NCI-H1436 treated with DMSO at 0.1 percent for 48 hours (cell line): Measurements from ENCODE around the gene ZBTB14.

Experiments
- DNase-seq: peaks from one replicate; lab custom pipeline; 2025; lab: John Stamatoyannopoulos, UW

The ZBTB14 gene

GRCh38 chr18:5294113-5294456, 1.4 kb downstream of the ZBTB14 start:
- no peak for DNase-seq

- DNase-seq, result no peak
Measured at GRCh38 chr18:5288517-5288935, 7.0 kb downstream of the ZBTB14 start.

GRCh38 chr18:5287854-5288253, 7.7 kb downstream of the ZBTB14 start:
- DNase-seq, result no peak

- DNase-seq, result no peak
Measured at GRCh38 chr18:5286525-5286924, 9.0 kb downstream of the ZBTB14 start.

GRCh38 chr18:5285326-5285725, 10.2 kb downstream of the ZBTB14 start:
- DNase-seq, result no peak

GRCh38 chr18:5284808-5285207, 10.7 kb downstream of the ZBTB14 start:
- DNase-seq, result no peak

GRCh38 chr18:5282770-5283169, 12.8 kb downstream of the ZBTB14 start:
- no peak for DNase-seq

- DNase-seq, result no peak
Measured at GRCh38 chr18:5276947-5277346, 18.6 kb downstream of the ZBTB14 start.

- DNase-seq, result no peak
Measured at GRCh38 chr18:5275872-5276271, 19.7 kb downstream of the ZBTB14 start.

- DNase-seq, result no peak
Measured at GRCh38 chr18:5268874-5269273, 26.7 kb downstream of the ZBTB14 start.

GRCh38 chr18:5266721-5267120, 28.8 kb downstream of the ZBTB14 start:
- no peak for DNase-seq

GRCh38 chr18:5253910-5254309, 41.6 kb downstream of the ZBTB14 start:
- no peak for DNase-seq

- no peak for DNase-seq
Measured at GRCh38 chr18:5251117-5251516, 44.4 kb downstream of the ZBTB14 start.

GRCh38 chr18:5250603-5251002, 44.9 kb downstream of the ZBTB14 start:
- DNase-seq, result no peak

GRCh38 chr18:5244941-5245340, 50.6 kb downstream of the ZBTB14 start:
- no peak for DNase-seq

GRCh38 chr18:5239447-5239846, 56.1 kb downstream of the ZBTB14 start:
- DNase-seq, result no peak
